GM19452 (cell line): ENCODE results near the gene ADGRE1.

Source experiments
- ATAC-seq: cut with Tn5 transposase; IDR thresholded peaks from one replicate; pipeline ENCODE4 v1.9.1; 2021; ENCODE audit not compliant: unreplicated experiment

The ADGRE1 gene

GRCh38 chr19:6876748-6877147 lies 10.6 kb upstream of the ADGRE1 start:
- ATAC-seq: no peak

- no peak for ATAC-seq
Measured at GRCh38 chr19:6877766-6878165, 9.6 kb upstream of the ADGRE1 start.

GRCh38 chr19:6886277-6886897 lies 992 bp upstream of the ADGRE1 start:
- no peak for ATAC-seq

GRCh38 chr19:6888967-6889366 lies 1.6 kb downstream of the ADGRE1 start:
- ATAC-seq: no peak

- ATAC-seq: no peak
Measured at GRCh38 chr19:6890401-6890913, 3.1 kb downstream of the ADGRE1 start.

- ATAC-seq: no peak
Measured at GRCh38 chr19:6890938-6891337, 3.6 kb downstream of the ADGRE1 start.

GRCh38 chr19:6891761-6892385 lies 4.5 kb downstream of the ADGRE1 start:
- no peak for ATAC-seq

- ATAC-seq: no peak
Measured at GRCh38 chr19:6894313-6894712, 6.9 kb downstream of the ADGRE1 start.

- ATAC-seq: no peak
Measured at GRCh38 chr19:6903446-6903845, 16.1 kb downstream of the ADGRE1 start.

GRCh38 chr19:6906559-6907060 lies 19.2 kb downstream of the ADGRE1 start:
- ATAC-seq: no peak

GRCh38 chr19:6911523-6911922 lies 24.1 kb downstream of the ADGRE1 start:
- no peak for ATAC-seq

GRCh38 chr19:6914321-6914720 lies 26.9 kb downstream of the ADGRE1 start:
- ATAC-seq: no peak

- no peak for ATAC-seq
Measured at GRCh38 chr19:6916952-6917351, 29.6 kb downstream of the ADGRE1 start.

- no peak for ATAC-seq
Measured at GRCh38 chr19:6925386-6925785, 38.0 kb downstream of the ADGRE1 start.

- no peak for ATAC-seq
Measured at GRCh38 chr19:6925801-6926751, 38.7 kb downstream of the ADGRE1 start.

- no peak for ATAC-seq
Measured at GRCh38 chr19:6930190-6930589, 42.8 kb downstream of the ADGRE1 start.

GRCh38 chr19:6935069-6935468 lies 47.7 kb downstream of the ADGRE1 start:
- no peak for ATAC-seq

- no peak for ATAC-seq
Measured at GRCh38 chr19:6935618-6936017, 48.2 kb downstream of the ADGRE1 start.

GRCh38 chr19:6945733-6946132 lies 58.4 kb downstream of the ADGRE1 start:
- ATAC-seq: no peak

GRCh38 chr19:6947745-6948144 lies 60.4 kb downstream of the ADGRE1 start:
- peak; percentile 58 for ATAC-seq

- no peak for ATAC-seq
Measured at GRCh38 chr19:6948884-6949283, 61.5 kb downstream of the ADGRE1 start.
